K562 (cell line): ENCODE data around the gene EPHB1. TPM values are rescaled to one million over a fixed set of nuclear protein-coding genes. Genes with fewer than 3 reads are reported as not detected.

Experiments used
- ATAC-seq: fragments of 200-7000 bp; cut with Tn5 transposase; 3 replicates; pipeline ENCODE4 v1.9.1; 2020; ENCODE audit warnings: moderate library complexity
- BruUV-seq: library from RNA; stranded (reverse); fragments of 400-500 nt; replicated peaks from 2 replicates; lab custom pipeline; 2021; lab: Mats Ljungman, UMichigan
- CTCF ChIA-PET: fragments of 300-600 bp; formaldehyde crosslinking; extraction: SDS; loops from one replicate; lab custom pipeline; 2021; ENCODE audit warnings: low intra/inter-chr PET ratio; lab: Yijun Ruan, JAX
- POLR2A ChIA-PET: fragments of 300-600, 350-650 bp; sonication (Branson Sonifier 250); formaldehyde crosslinking; extraction: SDS; loops from one replicate; lab custom pipeline; 2021; ENCODE audit warnings: antibody characterized with exemption, inconsistent platforms; lab: Yijun Ruan, JAX
- DNase-seq, 4 experiments: peaks; one replicate each; pipeline versions ENCODE4 v3.0.0 to v3.0.0-alpha.2; 2011 to 2018; ENCODE audit warnings: low spot score in 3 of 4, mixed read lengths in 3 of 4; ENCODE audit errors: extremely low read depth in 1 of 4
- FAIRE-seq: peaks from 2 replicates; lab custom pipeline; 2011; peaks lifted over from hg19 to GRCh38; lab: Jason Lieb, UNC
- H2AFZ ChIP-seq: 2 replicates; pipeline ENCODE4 v1.6.0; 2011; ENCODE audit warnings: low read depth, low read length, control low read depth, inconsistent platforms
- H3K27ac ChIP-seq: fragments of 200-600 bp; 3 replicates; pipeline ENCODE4 v1.8.0; 2011; ENCODE audit warnings: low read depth, mild to moderate bottlenecking, control low read depth, inconsistent platforms, low read length, moderate library complexity, mixed read lengths; ENCODE audit errors: extremely low read depth
- H3K27me3 ChIP-seq, 2 experiments: fragments of 300-600 bp in 1 of 2; 2 replicates in 1 of 2; 3 replicates in 1 of 2; pipeline versions ENCODE4 v1.6.0 to v1.8.0; 2011; ENCODE audit warnings: inconsistent platforms in 2 of 2, low read length in 2 of 2, mild to moderate bottlenecking in 1 of 2, mixed read lengths in 1 of 2, moderate library complexity in 1 of 2; ENCODE audit not compliant: control insufficient read depth in 2 of 2, insufficient read depth in 2 of 2
- H3K36me3 ChIP-seq: fragments of 300-600 bp; 3 replicates; pipeline ENCODE4 v1.8.0; 2011; ENCODE audit warnings: mild to moderate bottlenecking, low read length, inconsistent platforms; ENCODE audit not compliant: control insufficient read depth, insufficient read depth
- H3K4me1 ChIP-seq, 2 experiments: fragments of 200-600 bp in 1 of 2; replicated peaks in 1 of 2; 2 replicates in 1 of 2; 3 replicates in 1 of 2; pipeline versions ENCODE4 v1.5.1 to v1.8.0; 2011; ENCODE audit warnings: inconsistent platforms in 2 of 2, low read length in 2 of 2, mild to moderate bottlenecking in 1 of 2, mixed read lengths in 1 of 2, moderate library complexity in 1 of 2; ENCODE audit not compliant: control insufficient read depth in 2 of 2, insufficient read depth in 2 of 2
- H3K4me2 ChIP-seq: 2 replicates; pipeline ENCODE4 v1.6.1; 2011; ENCODE audit warnings: low read length, control low read depth, inconsistent platforms, mixed read lengths; ENCODE audit not compliant: insufficient read depth
- H3K4me3 ChIP-seq: fragments of 200-600 bp; sonication (generic), shearing (Covaris generic); 2 replicates; pipeline ENCODE4 v1.5.1; 2016; ENCODE audit warnings: control low read depth, inconsistent platforms
- H3K79me2 ChIP-seq: fragments of 200-600 bp; 3 replicates; pipeline ENCODE4 v1.8.0; 2011; ENCODE audit warnings: low read length, inconsistent platforms; ENCODE audit not compliant: control insufficient read depth, insufficient read depth
- H3K9ac ChIP-seq, 2 experiments: 2 replicates each; pipeline versions ENCODE4 v1.6.0 to v1.6.1; 2011; ENCODE audit warnings: low read depth in 2 of 2, low read length in 2 of 2, control low read depth in 1 of 2, inconsistent platforms in 1 of 2, mild to moderate bottlenecking in 1 of 2, mixed read lengths in 1 of 2; ENCODE audit not compliant: insufficient read depth in 1 of 2
- H3K9me1 ChIP-seq: one replicate; pipeline ENCODE4 v1.6.0; 2011; ENCODE audit warnings: inconsistent platforms, mild to moderate bottlenecking, low read length, moderate library complexity; ENCODE audit not compliant: control insufficient read depth, insufficient read depth
- H3K9me3 ChIP-seq: replicated peaks from 2 replicates; pipeline ENCODE4 v1.5.1; 2011; ENCODE audit warnings: low read depth, low read length, inconsistent platforms; ENCODE audit not compliant: control insufficient read depth, insufficient read depth
- H4K20me1 ChIP-seq: replicated peaks from 2 replicates; pipeline ENCODE4 v1.6.1; 2011; ENCODE audit warnings: low read length, inconsistent platforms, mixed read lengths; ENCODE audit not compliant: control insufficient read depth, insufficient read depth
- PTTG1 ChIP-seq: fragments of 450-650 bp; IDR thresholded peaks from 2 replicates; pipeline ENCODE4 v1.6.1; 2016; ENCODE audit warnings: low read depth, mild to moderate bottlenecking, missing genetic modification characterization, missing compliant biosample characterization
- SP1 ChIP-seq: sonication (generic); formaldehyde crosslinking; IDR thresholded peaks from 2 replicates; pipeline ENCODE4 v1.8.1; 2022; ENCODE audit warnings: mild to moderate bottlenecking, missing genetic modification reagents
- TSC22D4 ChIP-seq: fragments of 450-650 bp; IDR thresholded peaks from 2 replicates; pipeline ENCODE4 v1.6.1; 2016; ENCODE audit warnings: missing genetic modification characterization, missing biosample characterization, control low read depth
- ZNF174 ChIP-seq: fragments of 250-450 bp; sonication (Bioruptor Pico); IDR thresholded peaks from 2 replicates; pipeline ENCODE4 v1.4.0; 2020; ENCODE audit warnings: mild to moderate bottlenecking
- ZNF668 ChIP-seq: fragments of 250-450 bp; sonication (Bioruptor Pico); IDR thresholded peaks from 2 replicates; pipeline ENCODE4 v1.8.0; 2022; ENCODE audit warnings: mild to moderate bottlenecking, inconsistent platforms
- WGBS: fragments of 100-300 bp; shearing (Covaris generic); methylation state at CpG from one replicate; pipeline ENCODE4 v1.1.6; 2016; ENCODE audit warnings: low coverage, mixed read lengths; ENCODE audit not compliant: insufficient coverage; ENCODE audit errors: missing lambda C conversion rate; 5-methylcytosine and 5-hydroxymethylcytosine counted together
- in situ Hi-C: fragments of 300-500 bp; cut with MboI; formaldehyde crosslinking; loops from 4 replicates; pipeline ENCODE4 v1.15.0; 2018; ENCODE audit warnings: inconsistent platforms, mixed read lengths
- intact Hi-C: fragments of 100-400 bp; cut with micrococcal nuclease; formaldehyde crosslinking; loops from 2 replicates; pipeline ENCODE4 v1.14.2; 2022
- polyA plus RNA-seq, 8 experiments: library from polyadenylated mRNA; depleted of rRNA in 4 of 8; stranded (reverse) in 5 of 8; unstranded in 3 of 8; fragments of >200 nt; fragmentation: Nextera tagmentation in 2 of 8; fragmentation: Illumina TruSeq in 1 of 8; extraction: Ambion mirVana in 2 of 8; extraction: Trizol in 1 of 8; gene quantifications; 2 replicates each; pipeline versions ENCODE4 v1.2.1 to v1.2.3, GENCODE V29; 2011 to 2014; ENCODE audit warnings: inconsistent platforms in 1 of 8, missing spikeins in 1 of 8
- total RNA-seq, 7 experiments: library from RNA; depleted of rRNA in 6 of 7; stranded (reverse); fragments of >200 nt in 6 of 7; fragmentation: Illumina TruSeq in 2 of 7; extraction: Trizol in 2 of 7; gene quantifications; 2 replicates each; pipeline versions ENCODE4 v1.2.1 to v1.2.3, GENCODE V29; 2011 to 2021; ENCODE audit warnings: low replicate concordance in 1 of 7
- TF ChIP-seq, protein P1 (sequence below): fragments of 450-650 bp; IDR thresholded peaks from 2 replicates; pipeline ENCODE4 v1.6.1; 2016; ENCODE audit warnings: missing biosample characterization, missing genetic modification characterization
- TF ChIP-seq, protein P2 (sequence below): fragments of 450-650 bp; IDR thresholded peaks from 2 replicates; pipeline ENCODE4 v1.6.1; 2014; ENCODE audit warnings: low read depth, mild to moderate bottlenecking, moderate library complexity, borderline replicate concordance

EPHB1 gene
- total and polyA plus RNA-seq, 9 of the 15 experiments (the other 6 are each of a cell fraction or from before 2014, with no cell fraction given): 0.29 TPM; not detected in 8

DNA sequence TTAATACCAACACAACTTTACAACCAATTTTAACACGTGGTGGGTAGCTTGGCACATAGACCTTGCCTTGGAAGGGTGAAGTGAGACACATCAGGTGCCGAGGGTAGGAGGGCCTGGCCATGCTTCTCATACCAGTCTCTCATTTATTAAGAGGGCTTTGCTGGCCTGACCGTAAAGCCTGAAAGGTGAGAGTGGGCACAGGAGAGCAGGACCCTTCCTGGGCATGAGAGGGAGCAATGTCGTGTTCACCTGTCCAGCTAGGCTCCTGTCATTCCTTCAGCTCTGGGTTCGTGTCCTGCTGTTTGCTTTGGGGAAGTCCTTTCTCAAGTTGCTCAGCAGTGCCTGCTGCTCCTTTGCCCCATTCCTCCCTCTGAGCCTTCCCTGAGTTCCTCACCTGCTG lies 294.4 kb downstream of the EPHB1 start:
- ChIA-PET POLR2A (no interaction called here), CTCF (no interaction called here)
- no TSS peak for BruUV-seq
- Histone ChIP-seq H3K27ac (no peak overlapping the region), H3K4me2 (no peak overlapping the region), H3K9me3 (no peaks in the 10 kb centered on the region), H3K36me3 (no peaks in the 10 kb centered on the region), H3K27me3 (no peaks in the 10 kb centered on the region), H4K20me1 (no peaks in the 10 kb centered on the region), H3K9ac (no peak overlapping the region), H3K4me3 (no peak overlapping the region), H2AFZ (no peak overlapping the region), H3K4me1 (no peaks in the 10 kb centered on the region), H3K79me2 (no peaks in the 10 kb centered on the region), H3K9me1 (no peaks in the 10 kb centered on the region)
- DNase-seq (no peak), ATAC-seq (no peak), FAIRE-seq (no peak)
- 2% methylated on average over 4 of the region's 5 CpGs for WGBS
- intact Hi-C loops: loop anchor here (10.0 kb wide), 1 partner anchor 485 kb away; no protein-coding TSS in a partner anchor
- in situ Hi-C loops: no loop called here
- TF ChIP-seq ZNF174 (no peak), SP1 (CRISPR knock-in tag) (no peak), TSC22D4 (tag) (no peak), PTTG1 (tag) (no peak), ZNF668 (CRISPR knock-in tag) (no peak)
- TF ChIP-seq, protein P1, sequence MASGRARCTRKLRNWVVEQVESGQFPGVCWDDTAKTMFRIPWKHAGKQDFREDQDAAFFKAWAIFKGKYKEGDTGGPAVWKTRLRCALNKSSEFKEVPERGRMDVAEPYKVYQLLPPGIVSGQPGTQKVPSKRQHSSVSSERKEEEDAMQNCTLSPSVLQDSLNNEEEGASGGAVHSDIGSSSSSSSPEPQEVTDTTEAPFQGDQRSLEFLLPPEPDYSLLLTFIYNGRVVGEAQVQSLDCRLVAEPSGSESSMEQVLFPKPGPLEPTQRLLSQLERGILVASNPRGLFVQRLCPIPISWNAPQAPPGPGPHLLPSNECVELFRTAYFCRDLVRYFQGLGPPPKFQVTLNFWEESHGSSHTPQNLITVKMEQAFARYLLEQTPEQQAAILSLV (tag): no peak
- TF ChIP-seq, protein P2, sequence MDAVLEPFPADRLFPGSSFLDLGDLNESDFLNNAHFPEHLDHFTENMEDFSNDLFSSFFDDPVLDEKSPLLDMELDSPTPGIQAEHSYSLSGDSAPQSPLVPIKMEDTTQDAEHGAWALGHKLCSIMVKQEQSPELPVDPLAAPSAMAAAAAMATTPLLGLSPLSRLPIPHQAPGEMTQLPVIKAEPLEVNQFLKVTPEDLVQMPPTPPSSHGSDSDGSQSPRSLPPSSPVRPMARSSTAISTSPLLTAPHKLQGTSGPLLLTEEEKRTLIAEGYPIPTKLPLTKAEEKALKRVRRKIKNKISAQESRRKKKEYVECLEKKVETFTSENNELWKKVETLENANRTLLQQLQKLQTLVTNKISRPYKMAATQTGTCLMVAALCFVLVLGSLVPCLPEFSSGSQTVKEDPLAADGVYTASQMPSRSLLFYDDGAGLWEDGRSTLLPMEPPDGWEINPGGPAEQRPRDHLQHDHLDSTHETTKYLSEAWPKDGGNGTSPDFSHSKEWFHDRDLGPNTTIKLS: no peak
